ENCODE measurements around the gene ZDHHC19.
A peak's percentile ranks its signal among the peaks of the same experiment; 100 is the strongest.
"Not testable (repeated sequence)": the region's sequence is repeated elsewhere in the genome, so short reads cannot be mapped to it uniquely, and the experiment has no call there.

Gene ZDHHC19

DNA sequence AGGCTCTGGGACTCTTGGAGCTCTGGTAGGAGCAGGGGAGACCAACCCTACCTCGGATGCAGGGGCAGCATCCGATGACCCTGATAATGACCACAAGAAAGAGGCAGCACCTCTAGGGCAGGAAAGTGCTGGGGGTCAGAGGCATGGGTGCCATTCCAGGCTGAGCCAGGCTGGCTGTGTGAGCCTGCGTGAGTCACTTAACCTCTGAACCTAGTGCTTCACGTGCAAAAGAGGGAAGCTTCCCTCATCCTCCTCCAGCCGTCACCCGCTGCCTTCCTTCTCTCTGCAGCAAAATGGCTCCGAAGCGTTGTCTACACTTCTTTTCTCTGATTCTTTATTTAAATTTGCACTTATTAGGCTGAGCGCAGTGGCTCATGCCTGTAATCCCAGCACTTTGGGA, 35.5 kb downstream of the ZDHHC19 start:
- no peak for DNase-seq

DNA sequence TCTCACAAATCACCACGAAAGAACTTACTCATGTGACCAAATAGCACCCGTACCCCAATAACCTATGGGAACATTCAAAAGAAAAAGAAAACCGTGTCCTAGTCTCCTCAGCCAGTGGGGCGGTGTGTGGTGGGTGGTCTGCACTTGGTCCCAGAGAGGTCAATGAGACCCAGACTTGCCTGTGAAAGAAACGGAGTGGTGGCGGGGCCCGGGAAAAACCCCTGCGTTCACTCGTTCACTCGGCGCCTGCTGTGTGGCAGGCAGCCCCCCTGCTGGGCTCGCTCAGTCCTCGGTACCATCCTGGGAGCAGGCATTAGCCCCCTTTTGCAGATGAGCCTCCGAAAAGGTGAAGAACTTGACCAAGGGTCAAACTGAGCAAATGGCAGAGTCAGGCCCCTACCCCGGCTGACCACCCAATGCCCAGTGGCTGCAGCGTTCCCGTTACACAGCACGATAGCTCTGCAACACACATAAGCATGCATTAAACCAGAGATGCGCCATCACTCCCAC, 36.0 kb downstream of the ZDHHC19 start:
- no peak for DNase-seq

DNA sequence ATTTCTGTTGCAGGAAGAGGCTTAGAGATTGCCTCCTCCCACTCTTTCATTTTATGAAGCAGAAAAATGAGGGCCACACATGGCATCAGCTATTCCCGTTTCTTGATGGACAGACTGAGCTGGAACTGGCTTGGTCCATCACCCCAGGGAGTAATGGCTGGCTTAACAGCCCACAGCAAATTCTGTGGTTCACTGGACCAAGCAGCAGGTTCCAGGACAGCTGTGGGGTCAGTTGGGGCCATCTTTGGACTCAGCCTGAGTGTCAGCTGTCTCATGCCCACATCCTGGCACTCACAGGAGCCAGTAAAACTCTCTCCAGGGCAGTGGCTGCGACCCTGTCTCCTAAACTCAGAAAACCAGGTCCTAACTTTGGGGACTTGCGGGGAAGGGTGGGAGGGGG, 36.5 kb downstream of the ZDHHC19 start:
- DNase-seq: no peak

DNA sequence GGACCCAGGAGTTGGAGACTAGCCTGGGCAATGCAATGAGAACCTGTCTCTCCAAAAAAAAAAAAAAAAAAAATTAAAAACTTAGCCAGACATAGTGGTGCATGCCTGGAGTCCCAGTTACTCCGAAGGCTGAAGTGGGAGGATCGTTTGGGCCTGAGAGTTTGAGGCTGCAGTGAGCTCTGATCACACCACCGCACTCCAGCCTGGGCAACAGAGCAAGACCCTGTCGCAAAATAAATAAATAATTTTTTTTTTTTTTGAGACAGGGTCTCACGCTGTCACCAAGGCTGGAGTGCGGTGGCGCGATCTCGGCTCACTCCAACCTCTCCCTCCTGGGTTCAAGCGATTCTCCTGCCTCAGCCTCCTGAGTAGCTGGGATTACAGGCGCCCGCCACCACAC, 40.9 kb downstream of the ZDHHC19 start:
- not testable (repeated sequence) for DNase-seq

DNA sequence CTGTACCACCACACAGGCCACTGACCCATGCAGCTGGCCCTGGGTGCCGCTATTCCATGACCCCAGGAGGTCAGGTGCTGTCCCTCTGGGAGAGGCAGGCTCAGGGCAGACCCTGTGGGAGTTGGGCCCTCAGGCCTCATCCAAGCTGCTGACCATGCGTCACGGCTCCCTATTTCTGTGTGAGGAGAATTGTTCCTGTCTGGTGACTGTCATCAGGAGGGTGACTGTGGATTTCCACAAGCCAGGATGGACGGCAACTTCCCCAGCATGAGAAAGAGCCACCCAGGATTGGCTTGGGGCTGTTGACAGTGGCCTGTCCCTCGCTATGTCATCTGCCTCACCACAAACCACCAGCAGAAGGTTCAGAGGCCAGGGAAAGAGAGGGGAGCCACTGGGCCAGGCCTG, 41.4 kb downstream of the ZDHHC19 start:
- DNase-seq: no peak

DNA sequence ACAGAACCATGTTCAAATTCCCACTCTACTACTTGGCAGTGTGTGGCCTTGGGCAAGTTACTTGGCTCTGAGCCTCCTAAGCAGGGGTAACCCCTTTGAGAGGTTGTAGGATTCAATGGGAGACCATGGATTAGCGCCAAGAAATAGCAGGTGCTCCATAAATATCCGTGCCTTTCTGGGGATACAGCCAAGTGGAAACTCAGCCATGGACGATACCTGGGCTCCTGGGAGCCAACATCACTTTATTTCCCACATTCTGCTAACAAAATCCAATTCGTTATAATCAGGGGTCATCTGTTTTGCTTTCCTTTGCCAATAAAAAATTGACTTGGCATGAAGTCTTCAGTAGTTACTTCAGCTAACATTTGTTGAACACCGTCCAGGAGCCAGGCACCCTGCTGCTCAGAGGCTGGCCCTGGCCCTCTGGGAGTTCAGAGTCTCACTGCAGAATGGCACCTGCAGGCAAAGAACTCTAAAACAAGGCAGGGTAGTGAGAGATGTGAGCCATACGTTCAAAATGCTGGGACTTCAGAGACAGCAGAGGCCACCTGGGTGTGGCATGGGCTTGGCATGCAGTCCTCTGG, 42.3 kb downstream of the ZDHHC19 start:
- no peak for DNase-seq

DNA sequence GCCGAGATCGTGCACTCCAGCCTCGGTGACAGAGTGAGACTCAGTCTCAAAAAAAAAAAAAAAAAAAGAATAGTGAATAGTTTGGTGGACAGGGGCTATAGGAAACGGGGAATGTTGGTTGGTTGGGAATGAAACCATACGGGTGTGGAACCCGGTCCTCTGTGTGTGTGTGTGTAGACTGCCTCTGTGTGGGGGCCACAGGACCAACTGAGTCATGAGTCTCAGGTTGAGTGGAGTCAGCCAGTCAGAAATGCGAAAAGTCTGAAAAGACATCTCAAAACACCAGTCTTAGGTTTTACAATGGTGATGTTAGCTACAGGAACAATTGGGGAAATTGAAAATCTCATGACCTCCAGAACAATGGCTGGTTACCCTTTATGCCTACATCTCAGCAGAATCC, 44.5 kb downstream of the ZDHHC19 start:
- DNase-seq: no peak

DNA sequence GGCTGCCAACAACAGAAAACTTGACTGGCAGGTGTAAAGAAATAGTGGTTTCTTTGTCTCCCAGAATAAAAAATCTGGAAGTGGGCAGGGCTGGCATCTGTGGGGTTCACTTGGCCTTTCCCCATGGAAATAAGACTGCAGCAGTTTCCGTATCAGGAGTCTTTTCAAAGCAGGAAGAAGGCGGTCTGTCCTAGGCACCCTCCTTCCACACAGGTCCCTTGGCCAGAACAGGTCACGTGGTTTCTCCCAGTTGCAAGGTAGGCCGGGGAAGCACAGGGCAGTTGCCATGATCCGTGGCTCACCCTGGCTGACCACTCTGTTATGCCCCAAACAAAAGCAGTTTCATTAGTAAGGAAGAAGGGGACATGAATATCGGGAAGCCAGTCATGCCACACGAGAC, 45.4 kb downstream of the ZDHHC19 start:
- DNase-seq: no peak

DNA sequence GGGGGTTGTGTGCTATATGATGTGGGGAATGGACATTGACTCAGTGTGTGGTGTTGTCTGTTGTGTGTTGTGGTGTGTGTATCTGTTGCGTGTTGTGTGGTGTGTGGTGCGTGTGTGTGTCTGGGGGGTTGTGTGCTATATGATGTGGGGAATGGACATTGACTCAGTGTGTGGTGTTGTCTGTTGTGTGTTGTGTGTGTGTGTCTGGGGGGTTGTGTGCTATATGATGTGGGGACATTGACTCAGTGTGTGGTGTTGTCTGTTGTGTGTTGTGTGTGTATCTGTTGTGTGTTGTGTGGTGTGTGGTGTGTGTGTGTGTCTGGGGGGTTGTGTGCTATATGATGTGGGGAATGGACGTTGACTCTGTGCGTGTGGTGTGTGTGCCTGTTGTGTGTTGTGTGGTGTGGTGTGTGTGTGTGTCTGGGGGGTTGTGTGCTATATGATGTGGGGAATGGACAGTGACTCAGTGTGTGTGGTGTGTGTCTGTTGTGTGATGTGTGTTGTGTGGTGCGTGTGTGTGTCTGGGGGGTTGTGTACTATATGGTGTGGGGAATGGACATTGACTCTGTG, 46.1 kb downstream of the ZDHHC19 start:
- DNase-seq: not testable (repeated sequence)

DNA sequence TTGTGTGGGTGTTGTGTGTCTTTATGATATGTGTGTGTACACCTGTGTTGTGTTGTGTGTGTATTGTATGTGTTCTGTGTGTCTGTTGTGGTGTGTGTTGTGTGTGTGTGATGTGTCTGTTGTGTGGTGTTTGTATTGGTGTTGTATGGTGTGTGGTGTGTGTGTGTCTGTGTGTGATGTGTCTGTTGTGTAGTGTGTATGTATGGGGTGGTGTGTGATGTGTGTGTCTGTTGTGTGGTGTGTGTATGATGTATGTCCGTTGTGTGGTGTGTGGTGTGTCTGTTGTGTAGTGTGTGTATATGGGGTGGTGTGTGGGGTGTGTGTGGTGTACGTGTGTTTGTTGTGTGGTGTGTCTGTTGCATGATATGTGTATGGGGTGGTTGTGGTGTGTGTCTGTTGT, 46.6 kb downstream of the ZDHHC19 start:
- DNase-seq: no peak

DNA sequence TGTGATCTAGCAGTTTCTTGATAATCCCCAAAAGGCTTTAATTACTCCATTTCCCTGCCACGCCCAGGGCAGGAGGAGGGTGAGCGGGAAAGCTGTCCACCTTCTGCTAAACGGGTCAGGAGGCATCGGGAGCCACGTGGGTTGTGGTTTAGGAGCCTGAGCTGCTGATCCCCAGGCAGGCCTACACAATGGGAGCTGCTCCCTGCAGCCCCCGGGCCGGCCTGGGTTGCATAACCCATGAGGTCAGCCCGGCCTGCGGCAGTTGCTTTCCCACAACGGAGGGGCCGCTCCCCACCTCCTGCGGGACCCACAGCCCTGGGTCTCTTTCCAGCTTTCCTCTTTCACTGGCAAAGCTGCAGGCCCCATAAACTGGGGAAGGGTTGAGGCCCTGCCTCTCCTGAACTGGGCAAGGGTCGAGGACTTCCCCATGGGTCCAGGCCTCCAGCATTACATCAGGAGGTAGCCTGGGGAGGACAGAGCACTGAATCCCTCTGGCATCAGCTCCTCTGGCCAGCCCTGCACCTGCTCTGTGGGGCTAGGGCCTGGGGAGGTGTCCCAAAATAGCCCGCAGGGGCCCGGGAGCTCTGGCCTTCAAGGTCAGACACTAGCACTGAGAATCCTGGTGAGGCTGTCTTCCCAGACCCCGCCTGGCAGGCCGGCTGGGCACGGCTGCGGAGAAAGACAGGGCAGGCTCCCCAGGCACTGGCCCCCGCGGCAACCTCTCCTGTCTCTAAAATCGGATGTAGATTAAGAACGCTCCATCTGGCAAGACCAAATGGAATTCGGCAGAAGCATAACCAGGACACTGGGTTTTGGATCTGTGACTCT, 47.3 kb downstream of the ZDHHC19 start:
- DNase-seq: peak in 1 of 2 donors; percentile 56

DNA sequence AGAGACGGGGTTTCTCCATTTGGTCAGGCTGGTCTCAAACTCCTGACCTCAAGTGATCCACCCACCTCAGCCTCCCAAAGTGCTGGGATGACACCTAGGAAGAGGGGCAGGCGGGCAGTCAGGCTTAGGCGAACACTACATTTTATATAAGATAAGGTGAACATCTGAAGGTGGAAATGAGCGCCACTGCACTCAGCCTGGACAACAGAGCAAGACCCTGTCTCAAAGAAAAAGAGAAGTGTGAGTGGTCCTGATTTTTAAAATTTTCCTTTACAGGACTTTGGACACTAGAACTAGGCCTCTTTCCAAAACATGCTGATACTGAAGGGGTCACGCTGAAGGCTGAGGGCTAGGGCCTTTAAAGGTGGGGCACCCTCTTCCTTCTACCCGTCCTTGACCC, 48.0 kb downstream of the ZDHHC19 start:
- no peak for DNase-seq

DNA sequence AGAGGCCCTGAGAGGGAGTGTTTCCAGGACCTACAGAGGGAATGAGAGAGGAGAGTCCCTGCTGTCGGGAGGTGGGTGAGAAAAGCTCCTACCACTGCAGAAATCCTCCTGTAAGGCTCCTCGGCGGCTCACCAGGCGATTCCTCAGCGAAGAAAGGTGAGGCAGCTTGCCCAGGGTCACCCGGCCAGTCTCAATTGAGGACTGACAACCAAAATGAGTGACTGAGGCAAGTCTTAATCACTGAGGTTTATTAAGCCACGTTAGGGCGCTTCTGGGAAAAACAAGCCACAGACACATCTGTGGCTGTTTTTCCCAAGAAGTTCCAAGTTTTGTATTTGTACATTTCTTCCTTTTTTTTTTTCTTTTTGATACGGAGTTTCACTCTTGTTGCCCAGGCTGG, 48.5 kb downstream of the ZDHHC19 start:
- no peak for DNase-seq

DNA sequence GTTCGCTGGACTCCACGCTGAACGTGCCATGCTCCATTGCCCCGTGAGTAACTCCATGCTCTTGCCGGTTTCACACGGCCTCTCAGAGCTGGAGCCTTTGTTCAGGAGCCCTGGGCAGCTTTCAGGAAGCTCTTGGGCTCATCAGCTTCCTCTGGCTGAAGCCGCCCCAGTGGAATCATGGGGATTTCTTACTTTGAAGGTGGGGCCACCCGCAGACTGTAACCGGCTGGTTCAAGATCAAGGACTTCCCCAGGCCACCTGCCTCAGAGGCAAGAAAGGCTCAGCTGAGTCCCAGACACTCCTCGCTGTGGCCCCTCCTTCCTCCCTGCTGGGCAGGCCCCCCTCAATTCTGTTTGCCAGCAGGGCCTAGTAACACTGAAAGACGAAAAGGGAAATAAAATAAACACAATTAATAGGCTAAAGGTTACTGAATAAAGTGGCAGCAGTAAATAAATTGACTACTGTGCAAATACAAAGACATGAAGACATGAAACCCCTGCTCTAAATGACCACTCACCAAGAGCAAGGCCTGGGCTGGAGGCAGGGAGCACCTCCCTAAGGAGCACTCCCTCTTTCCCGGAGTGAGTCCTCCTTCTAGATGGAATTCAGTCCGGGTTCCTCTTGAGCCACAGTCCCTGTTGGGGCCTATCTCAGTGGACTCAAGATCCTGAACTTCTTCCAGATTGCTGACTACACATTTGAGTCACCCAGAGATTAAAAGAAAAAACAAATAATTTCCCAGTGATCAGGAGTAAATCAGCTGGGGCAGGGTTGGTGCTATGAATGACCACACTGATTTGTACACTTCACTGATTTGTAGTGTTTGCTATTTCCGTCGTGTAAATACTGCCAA, 51.0 kb downstream of the ZDHHC19 start:
- DNase-seq: peak in 1 of 2 donors; percentile 84

DNA sequence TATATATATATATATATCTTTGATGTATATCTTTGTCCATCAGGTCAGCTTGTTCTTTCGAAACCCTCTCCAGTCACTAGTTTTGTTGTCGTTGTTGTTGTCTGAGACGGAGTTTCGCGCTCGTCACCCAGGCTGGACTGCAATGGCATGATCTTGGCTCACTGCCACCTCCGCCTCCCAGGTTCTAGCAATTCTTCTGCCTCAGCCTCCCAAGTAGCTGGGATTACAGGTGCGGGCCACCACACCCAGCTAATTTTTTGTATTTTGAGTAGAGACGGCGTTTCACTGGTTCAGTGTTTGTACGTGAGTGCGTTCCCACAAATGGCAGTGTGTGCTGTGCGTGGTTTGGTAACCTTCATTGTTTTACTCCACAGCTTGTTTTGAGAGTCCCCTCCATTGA, 51.7 kb downstream of the ZDHHC19 start:
- no peak for DNase-seq

DNA sequence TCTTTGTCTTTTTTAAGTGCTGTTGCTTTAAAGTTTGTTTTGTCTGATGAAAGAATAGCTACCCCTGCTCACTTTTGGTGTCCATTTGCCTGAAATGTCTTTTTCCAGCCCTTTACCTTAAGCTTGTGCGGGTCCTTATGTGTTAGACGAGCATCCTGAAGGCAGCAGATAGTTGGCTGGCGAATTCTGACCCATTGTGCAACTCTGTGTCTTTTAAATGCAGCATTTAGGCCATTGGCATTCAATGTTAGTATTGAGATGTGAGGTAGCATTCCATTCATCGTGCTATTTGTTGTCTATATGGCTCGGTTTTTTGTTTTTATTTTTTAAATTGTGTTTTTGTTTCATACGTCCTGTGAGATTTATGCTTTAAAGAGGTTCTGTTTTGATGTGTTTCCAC, 55.0 kb downstream of the ZDHHC19 start:
- no peak for DNase-seq

DNA sequence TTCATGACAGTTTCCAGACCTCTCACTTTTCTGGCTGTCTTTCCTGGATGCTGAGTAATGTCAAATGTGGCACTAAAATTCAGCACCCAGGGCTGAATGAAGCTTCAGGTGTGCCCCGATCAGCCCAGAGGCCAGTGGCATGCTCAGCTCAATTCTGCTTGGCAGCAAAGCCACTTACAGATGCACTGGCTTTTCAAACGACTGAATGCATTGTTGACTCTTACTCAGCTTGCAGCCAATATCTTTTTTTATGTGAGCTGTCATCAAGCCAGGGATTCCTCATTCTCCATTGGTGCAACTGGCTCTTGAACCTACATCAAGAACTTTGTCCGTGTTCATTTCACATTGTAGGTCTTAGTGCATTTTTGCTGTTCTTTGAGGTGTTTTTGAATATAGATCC, 60.7 kb downstream of the ZDHHC19 start:
- no peak for DNase-seq

DNA sequence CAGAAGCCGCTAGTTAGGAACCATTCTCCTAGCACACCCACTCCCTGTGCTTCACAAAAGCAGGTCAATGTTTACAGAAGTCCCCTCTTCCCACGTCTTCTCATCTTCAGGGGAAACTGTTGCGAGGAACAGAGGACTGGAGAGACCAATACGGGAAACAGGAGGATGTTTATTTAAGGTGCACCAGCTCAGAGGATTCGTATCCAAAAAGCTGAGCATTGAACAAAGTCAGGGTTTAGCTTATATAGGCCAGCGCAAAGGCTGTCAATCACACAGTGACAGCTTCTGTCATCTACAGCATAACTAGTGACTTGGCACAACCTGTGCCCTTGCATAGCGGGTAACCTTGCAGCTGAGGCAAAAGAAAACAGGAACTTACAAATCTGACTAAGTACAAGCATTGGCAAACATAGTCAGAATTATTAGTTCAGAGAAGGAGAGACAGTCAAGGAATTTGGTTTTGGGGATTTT, 61.3 kb downstream of the ZDHHC19 start:
- peak in 1 of 2 donors; percentile 72 for DNase-seq

DNA sequence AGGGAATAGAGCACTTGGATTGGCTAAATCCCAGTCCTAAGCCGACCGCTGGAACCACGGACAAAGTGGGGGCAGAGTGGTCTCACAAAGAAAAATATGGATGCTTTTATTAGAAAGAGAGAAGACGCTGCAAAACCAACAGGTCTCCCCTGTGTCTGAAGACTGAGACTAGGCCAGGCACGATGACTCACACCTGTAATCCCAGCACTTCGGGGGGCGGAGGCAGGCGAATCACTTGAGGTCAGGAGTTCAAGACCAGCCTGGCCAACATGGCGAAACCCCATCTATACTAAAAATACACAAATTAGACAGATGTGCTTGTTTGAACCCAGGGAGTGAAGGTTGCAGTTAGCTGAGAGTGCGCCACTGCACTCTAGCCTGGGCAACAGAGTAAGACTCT, 61.8 kb downstream of the ZDHHC19 start:
- no peak for DNase-seq

All from bone marrow (tissue), 2 donors.